ENCODE measurements around the gene KCNQ1. TPM values are rescaled to one million over a fixed set of nuclear protein-coding genes. Genes with fewer than 3 reads are reported as not detected.

The KCNQ1 gene
- total RNA-seq, 1 donor from 2014 or later, result 1.6 TPM

DNA sequence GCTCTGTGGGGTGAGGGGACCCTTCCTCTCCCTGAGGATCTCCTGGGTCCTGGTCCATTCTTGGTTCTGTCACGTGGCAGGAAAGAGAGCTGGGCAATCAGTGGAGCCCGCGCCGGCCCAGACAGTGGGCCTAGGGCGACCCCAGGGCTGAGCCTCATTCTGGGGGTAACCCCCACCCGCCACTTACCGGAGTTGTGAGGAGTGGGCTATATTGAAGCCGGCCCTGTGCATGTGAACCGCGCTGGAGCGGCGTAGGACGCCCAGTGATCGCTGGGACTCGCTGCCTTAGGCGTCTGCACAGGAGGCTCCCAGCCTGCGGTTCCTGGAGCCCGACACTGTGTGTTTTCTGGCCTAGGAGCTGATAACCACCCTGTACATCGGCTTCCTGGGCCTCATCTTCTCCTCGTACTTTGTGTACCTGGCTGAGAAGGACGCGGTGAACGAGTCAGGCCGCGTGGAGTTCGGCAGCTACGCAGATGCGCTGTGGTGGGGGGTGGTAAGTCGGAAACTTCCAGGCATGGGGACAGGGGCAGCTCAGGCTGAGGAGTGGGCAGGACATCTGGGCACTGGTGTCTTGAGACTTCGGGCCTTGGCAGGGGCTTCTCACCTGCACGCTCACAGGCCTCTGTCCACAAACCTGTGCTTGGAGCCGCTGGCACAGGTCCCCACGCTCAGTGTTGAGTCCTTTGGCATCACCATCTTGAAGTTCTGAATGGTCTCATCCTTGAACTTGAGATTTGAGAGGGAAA lies 127.9 kb downstream of the KCNQ1 start:
- FAIRE-seq, result no peak
- TF ChIP-seq, protein P1, sequence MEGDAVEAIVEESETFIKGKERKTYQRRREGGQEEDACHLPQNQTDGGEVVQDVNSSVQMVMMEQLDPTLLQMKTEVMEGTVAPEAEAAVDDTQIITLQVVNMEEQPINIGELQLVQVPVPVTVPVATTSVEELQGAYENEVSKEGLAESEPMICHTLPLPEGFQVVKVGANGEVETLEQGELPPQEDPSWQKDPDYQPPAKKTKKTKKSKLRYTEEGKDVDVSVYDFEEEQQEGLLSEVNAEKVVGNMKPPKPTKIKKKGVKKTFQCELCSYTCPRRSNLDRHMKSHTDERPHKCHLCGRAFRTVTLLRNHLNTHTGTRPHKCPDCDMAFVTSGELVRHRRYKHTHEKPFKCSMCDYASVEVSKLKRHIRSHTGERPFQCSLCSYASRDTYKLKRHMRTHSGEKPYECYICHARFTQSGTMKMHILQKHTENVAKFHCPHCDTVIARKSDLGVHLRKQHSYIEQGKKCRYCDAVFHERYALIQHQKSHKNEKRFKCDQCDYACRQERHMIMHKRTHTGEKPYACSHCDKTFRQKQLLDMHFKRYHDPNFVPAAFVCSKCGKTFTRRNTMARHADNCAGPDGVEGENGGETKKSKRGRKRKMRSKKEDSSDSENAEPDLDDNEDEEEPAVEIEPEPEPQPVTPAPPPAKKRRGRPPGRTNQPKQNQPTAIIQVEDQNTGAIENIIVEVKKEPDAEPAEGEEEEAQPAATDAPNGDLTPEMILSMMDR (IDR thresholded peaks at IDR 0.05; ENCODE audit: insufficient read depth, low read length, severe bottlenecking), result no peak
- H3K4me3 ChIP-seq (ENCODE audit: low read depth, low read length), result no peak overlapping the region
- DNase-seq (ENCODE audit: low read depth), result no peak
- H3K27me3 ChIP-seq (ENCODE audit: control insufficient read depth, insufficient read depth, low read length), result no peaks in the 10 kb centered on the region
- no peaks in the 10 kb centered on the region for H3K36me3 ChIP-seq (ENCODE audit: control insufficient read depth, insufficient read depth, low read length)

DNA sequence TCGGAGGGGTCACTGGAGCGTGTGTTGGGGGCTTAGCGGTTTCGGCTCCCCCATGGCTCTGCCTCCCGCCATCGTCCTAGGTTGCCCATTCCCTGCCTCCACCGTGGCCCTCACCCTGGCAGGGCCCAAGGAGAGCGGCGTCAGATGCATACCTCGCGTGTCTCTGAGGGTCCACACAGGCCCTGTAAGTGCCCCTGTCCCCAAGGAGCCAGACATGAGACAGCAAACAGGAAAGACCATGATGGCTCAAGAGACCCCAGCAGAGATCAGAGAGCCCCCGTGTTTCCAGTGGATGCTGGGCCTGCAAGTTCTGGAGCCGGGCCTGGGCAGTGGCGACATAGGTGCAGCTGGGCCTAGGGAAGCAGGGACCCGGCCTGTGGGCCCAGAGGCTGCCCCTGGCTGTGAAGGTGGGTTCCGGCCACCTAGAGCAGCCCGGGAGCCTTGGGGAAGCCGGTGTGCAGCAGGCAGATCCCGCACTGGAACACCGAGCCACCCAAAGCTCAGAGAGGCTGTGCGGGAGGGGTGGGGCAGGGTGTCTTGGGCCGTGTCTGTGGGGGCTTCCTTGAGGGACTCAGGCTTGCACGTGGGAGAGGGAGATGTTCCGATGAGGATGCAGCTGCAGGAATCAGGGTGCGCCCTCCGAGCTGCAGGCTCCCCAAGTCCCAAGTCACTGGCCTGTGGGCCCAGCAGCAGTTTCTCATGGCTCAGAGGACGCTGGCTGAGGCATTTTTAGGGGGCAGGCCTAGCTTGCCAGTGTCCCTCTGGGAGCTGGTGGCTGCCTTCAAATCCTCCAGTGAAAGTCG lies 128.6 kb downstream of the KCNQ1 start:
- Histone ChIP-seq H3K36me3 (ENCODE audit: control insufficient read depth, insufficient read depth, low read length) (no peaks in the 10 kb centered on the region), H3K4me3 (ENCODE audit: low read depth, low read length) (no peak overlapping the region), H3K27me3 (ENCODE audit: control insufficient read depth, insufficient read depth, low read length) (no peaks in the 10 kb centered on the region)
- TF ChIP-seq, protein P1 (IDR thresholded peaks at IDR 0.05; ENCODE audit: insufficient read depth, low read length, severe bottlenecking), result no peak
- FAIRE-seq (no peak), DNase-seq (ENCODE audit: low read depth) (no peak)

DNA sequence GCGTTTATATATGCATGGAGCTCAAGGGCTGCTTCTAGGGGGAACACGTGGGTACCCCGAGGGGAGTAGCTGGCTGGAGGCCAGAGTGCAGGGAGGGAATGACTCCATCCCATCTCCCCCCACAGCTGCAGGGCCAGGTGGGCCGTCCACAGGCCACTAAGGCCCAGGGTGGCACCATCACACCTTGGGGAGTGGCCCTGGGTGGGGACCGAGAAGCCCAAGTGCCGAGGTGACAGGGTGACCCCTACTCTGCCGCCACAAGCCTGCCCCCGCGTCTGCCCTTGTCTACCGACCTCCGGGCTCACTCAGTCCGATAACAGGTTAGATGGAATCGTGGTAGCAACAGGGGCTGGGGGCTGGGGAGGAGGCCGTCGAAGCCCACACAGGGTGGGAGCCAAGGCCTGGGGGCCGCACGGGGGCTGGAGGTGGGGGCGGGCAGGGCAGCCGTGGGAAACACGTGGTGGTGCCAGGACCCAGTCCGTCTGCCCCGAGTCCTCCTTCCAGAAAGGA lies 129.3 kb downstream of the KCNQ1 start:
- TF ChIP-seq, protein P1 (IDR thresholded peaks at IDR 0.05; ENCODE audit: insufficient read depth, low read length, severe bottlenecking), result no peak
- DNase-seq (ENCODE audit: low read depth), result no peak
- no peaks in the 10 kb centered on the region for H3K27me3 ChIP-seq (ENCODE audit: control insufficient read depth, insufficient read depth, low read length)

DNA sequence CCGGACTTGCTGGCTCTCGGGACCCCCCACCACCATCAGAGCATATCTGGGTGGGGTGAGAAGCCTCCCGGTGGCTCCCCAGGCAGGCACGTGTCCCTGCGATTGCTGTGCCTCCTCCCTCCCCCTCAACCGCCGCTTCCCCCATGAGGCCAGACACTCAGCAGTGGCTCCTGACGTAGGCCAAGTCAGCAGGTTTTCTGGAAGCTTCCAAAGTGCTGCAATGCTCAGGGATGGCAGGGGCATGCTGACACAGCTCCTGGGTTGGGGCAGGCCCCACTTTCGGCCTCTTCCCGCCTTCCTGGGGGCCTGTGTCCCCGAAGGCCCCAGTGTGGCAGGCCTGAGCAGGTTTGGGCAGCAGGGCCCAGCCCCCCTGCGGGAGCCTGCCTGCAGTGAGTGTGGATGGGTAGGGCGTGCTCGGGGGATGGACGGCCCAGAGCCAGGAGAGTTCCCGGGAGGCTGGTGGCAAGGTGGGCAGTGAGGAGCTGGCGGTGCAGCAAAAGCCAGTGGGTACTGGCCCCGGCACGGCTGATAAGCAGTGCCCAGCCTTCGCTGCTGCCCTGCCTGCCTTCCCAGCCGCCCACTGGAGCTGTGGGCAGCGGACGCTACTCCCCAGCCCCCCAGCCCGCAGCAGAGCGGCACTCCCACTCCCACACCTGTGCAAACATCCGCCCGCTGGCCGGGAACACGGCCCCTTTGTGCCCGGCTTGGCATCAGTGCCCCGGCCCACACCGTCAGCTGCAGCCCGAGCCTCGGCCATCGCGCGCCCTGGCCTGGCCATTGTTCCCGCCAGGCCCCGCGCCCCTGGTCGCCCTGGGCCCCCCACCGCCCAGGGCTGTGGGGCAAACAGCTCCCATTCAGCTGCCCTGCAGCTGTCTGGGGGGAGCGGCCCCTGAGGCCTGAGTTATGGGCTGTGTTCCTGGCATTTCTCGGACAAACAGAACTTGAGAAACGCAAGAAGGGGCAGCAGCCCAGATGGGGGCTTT lies 130.0 kb downstream of the KCNQ1 start:
- DNase-seq (ENCODE audit: low read depth) (peak; percentile 67), FAIRE-seq (no peak)
- Histone ChIP-seq H3K27me3 (ENCODE audit: control insufficient read depth, insufficient read depth, low read length) (no peaks in the 10 kb centered on the region), H3K4me3 (ENCODE audit: low read depth, low read length) (no peak overlapping the region), H3K36me3 (ENCODE audit: control insufficient read depth, insufficient read depth, low read length) (no peaks in the 10 kb centered on the region)
- TF ChIP-seq, protein P1 (IDR thresholded peaks at IDR 0.05; ENCODE audit: insufficient read depth, low read length, severe bottlenecking), result no peak

More for the DNA sequence above, 129.3 kb downstream of the KCNQ1 start:
- no peak for FAIRE-seq
- H3K36me3 ChIP-seq (ENCODE audit: control insufficient read depth, insufficient read depth, low read length), result no peaks in the 10 kb centered on the region
- no peak overlapping the region for H3K4me3 ChIP-seq (ENCODE audit: low read depth, low read length)

DNA sequence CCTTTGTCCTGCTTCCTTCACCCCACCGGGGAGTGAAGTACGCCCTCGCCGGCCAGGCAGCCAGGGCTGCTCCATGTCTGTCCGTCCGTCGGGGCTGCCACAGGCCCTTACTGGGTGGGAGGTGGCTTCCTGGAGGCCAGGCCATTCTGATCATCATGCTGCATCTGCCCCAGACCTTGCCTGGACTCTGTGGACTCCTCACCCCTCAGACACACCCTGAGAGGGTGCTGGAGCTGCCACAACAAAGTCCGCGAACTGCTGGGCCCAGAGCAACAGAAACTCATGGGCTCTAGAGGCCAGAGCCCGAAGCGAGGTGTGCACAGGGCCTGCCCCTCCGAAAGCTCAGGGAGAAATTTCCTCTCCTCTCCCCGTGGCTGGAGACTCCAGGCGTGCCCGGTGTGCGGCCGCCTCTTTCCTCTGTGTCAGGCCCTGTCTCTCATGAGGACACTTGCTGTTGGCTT lies 130.8 kb downstream of the KCNQ1 start:
- no peak for DNase-seq (ENCODE audit: low read depth)
- FAIRE-seq, result no peak
- Histone ChIP-seq H3K27me3 (ENCODE audit: control insufficient read depth, insufficient read depth, low read length) (no peaks in the 10 kb centered on the region), H3K4me3 (ENCODE audit: low read depth, low read length) (no peak overlapping the region), H3K36me3 (ENCODE audit: control insufficient read depth, insufficient read depth, low read length) (no peaks in the 10 kb centered on the region)
- TF ChIP-seq, protein P1 (IDR thresholded peaks at IDR 0.05; ENCODE audit: insufficient read depth, low read length, severe bottlenecking), result no peak

Measured in bronchial epithelial cell (primary cell).